ENCODE results near the gene TMEM225B. TPM values are rescaled to one million over a fixed set of nuclear protein-coding genes. Genes with fewer than 3 reads are reported as not detected.

TMEM225B gene
- total RNA-seq, 2 experiments from 2014 or later, result 1.0 TPM

- H3K9me3 Mint-ChIP-seq, result no peaks in the 10 kb centered on the region
- intact Hi-C loops (cut with DNase I, micrococcal nuclease), result loop anchor here in 1 of 2 experiments (10.0 kb wide), 1 partner anchor 478 kb away; the partner anchor contains the start of gene SMURF1
- Histone ChIP-seq H3K4me1 (ENCODE audit: insufficient read depth, low read length) (peaks cover 44% of the 10 kb centered on the region), H3K4me3 (ENCODE audit: low read length) (no peak overlapping the region), H3K27ac (ENCODE audit: low read depth in 1 of 2, low read length in 2 of 2) (no peak overlapping the region), H3K9me3 (ENCODE audit: control insufficient read depth in 1 of 2, insufficient read depth in 1 of 2, low read length in 2 of 2) (no peaks in the 10 kb centered on the region), H3K36me3 (ENCODE audit: insufficient read depth, low read length) (peaks cover 79% of the 10 kb centered on the region), H3K27me3 (ENCODE audit: control insufficient read depth in 1 of 2, insufficient read depth in 2 of 2, low read length in 2 of 2) (no peaks in the 10 kb centered on the region)
- H3K36me3 Mint-ChIP-seq (ENCODE audit: low read depth), result peaks cover 94% of the 10 kb centered on the region
- H3K27ac Mint-ChIP-seq, result peak overlapping the region; percentile 92
- peaks cover 67% of the 10 kb centered on the region for H3K4me1 Mint-ChIP-seq (ENCODE audit: low read depth)
- ChIA-PET CTCF (no interaction called here), POLR2A (no interaction called here)
- peak overlapping the region; percentile 15 for H3K4me3 Mint-ChIP-seq
- TF ChIP-seq CTCF (IDR thresholded peaks at IDR 0.05), result no peak
- ATAC-seq (ENCODE audit: poor library complexity) (no peak), DNase-seq (no peak)
- no peaks in the 10 kb centered on the region for H3K27me3 Mint-ChIP-seq
Observed at GRCh38 chr7:99622596-99622995, 24.5 kb downstream of the TMEM225B start.

- CTCF ChIA-PET, result no interaction called here
- TF ChIP-seq CTCF (IDR thresholded peaks at IDR 0.05), result no peak
- DNase-seq (peak in 2 of 14 experiments; percentile 40 to 41), ATAC-seq (ENCODE audit: poor library complexity) (no peak)
- H3K4me1 ChIP-seq (ENCODE audit: insufficient read depth, low read length), result peaks cover 39% of the 10 kb centered on the region
- no peaks in the 10 kb centered on the region for H3K9me3 ChIP-seq (ENCODE audit: control insufficient read depth in 1 of 2, insufficient read depth in 1 of 2, low read length in 2 of 2)
- intact Hi-C loops (cut with DNase I, micrococcal nuclease), result loop anchor here in 1 of 2 experiments (10.0 kb wide), 1 partner anchor 478 kb away; the partner anchor contains the start of gene SMURF1
- peaks cover 85% of the 10 kb centered on the region for H3K36me3 ChIP-seq (ENCODE audit: insufficient read depth, low read length)
- peak overlapping the region; percentile 66 to 67 for H3K27ac ChIP-seq (ENCODE audit: low read depth in 1 of 2, low read length in 2 of 2)
- H3K36me3 Mint-ChIP-seq (ENCODE audit: low read depth), result peaks cover 93% of the 10 kb centered on the region
- POLR2A ChIA-PET, result interaction anchor here (1.6 to 1.8 kb wide), 3 partner anchors 70 to 124 kb away, joined by 7 to 11 read pairs (median 10); partner anchors contain the start of genes ZKSCAN5 and ZNF394
- no peaks in the 10 kb centered on the region for H3K9me3 Mint-ChIP-seq
- peak overlapping the region; percentile 92 for H3K27ac Mint-ChIP-seq
- H3K27me3 ChIP-seq (ENCODE audit: control insufficient read depth in 1 of 2, insufficient read depth in 2 of 2, low read length in 2 of 2), result no peaks in the 10 kb centered on the region
- peaks cover 61% of the 10 kb centered on the region for H3K4me1 Mint-ChIP-seq (ENCODE audit: low read depth)
- no peaks in the 10 kb centered on the region for H3K27me3 Mint-ChIP-seq
- H3K4me3 ChIP-seq (ENCODE audit: low read length), result no peak overlapping the region
- H3K4me3 Mint-ChIP-seq, result peak overlapping the region; percentile 85
Observed at GRCh38 chr7:99623091-99623693, 25.1 kb downstream of the TMEM225B start.

GRCh38 chr7:99623702-99624447 lies 25.8 kb downstream of the TMEM225B start:
- Histone ChIP-seq H3K9me3 (ENCODE audit: control insufficient read depth in 1 of 2, insufficient read depth in 1 of 2, low read length in 2 of 2) (no peaks in the 10 kb centered on the region), H3K27me3 (ENCODE audit: control insufficient read depth in 1 of 2, insufficient read depth in 2 of 2, low read length in 2 of 2) (no peaks in the 10 kb centered on the region), H3K4me1 (ENCODE audit: insufficient read depth, low read length) (peaks cover 39% of the 10 kb centered on the region), H3K4me3 (ENCODE audit: low read length) (peak overlapping the region; percentile 46), H3K36me3 (ENCODE audit: insufficient read depth, low read length) (peaks cover 85% of the 10 kb centered on the region), H3K27ac (ENCODE audit: low read depth in 1 of 2, low read length in 2 of 2) (peak overlapping the region; percentile 66 to 67)
- Mint-ChIP-seq H3K4me3 (peak overlapping the region; percentile 85), H3K9me3 (no peaks in the 10 kb centered on the region), H3K36me3 (ENCODE audit: low read depth) (peaks cover 93% of the 10 kb centered on the region), H3K27ac (peak overlapping the region; percentile 92), H3K4me1 (ENCODE audit: low read depth) (peaks cover 55% of the 10 kb centered on the region), H3K27me3 (no peaks in the 10 kb centered on the region)
- DNase-seq, result peak in 5 of 14 experiments; percentile 16 to 41 (median 34)
- intact Hi-C loops (cut with DNase I, micrococcal nuclease), result loop anchor here in 1 of 2 experiments (10.0 kb wide), 1 partner anchor 479 kb away; the partner anchor contains the start of gene SMURF1
- ChIA-PET CTCF (interaction anchor here (0.8 to 1.0 kb wide), 2 partner anchors 15 to 289 kb away, joined by 3 read pairs; no protein-coding TSS in a partner anchor), POLR2A (interaction anchor here (0.6 to 3.1 kb wide), 17 partner anchors 8 to 805 kb away, joined by 3 to 44 read pairs (median 5); partner anchors contain the start of genes BUD31, FAM200A, MEPCE and TRIM4)
- peak; percentile 41 for ATAC-seq (ENCODE audit: poor library complexity)
- no peak for TF ChIP-seq CTCF (IDR thresholded peaks at IDR 0.05)
